GM23338 (cell line): ENCODE results near the gene ZNF805. TPM values are rescaled to one million over a fixed set of nuclear protein-coding genes. Genes with fewer than 3 reads are reported as not detected.

Experiments used
- ATAC-seq: fragments of 200-7000 bp; cut with Tn5 transposase; 3 replicates; pipeline ENCODE4 v1.9.1; 2020
- DNase-seq: peaks from one replicate; pipeline ENCODE4 v3.0.0-alpha.2; 2015; ENCODE audit warnings: low spot score
- H2AFZ ChIP-seq: fragments of 200-600 bp; sonication (generic); 2 replicates; pipeline ENCODE4 v1.8.0; 2016; ENCODE audit warnings: antibody characterized with exemption, mild to moderate bottlenecking, moderate library complexity
- H3F3A ChIP-seq: fragments of 200-600 bp; sonication (generic); replicated peaks from 2 replicates; pipeline ENCODE4 v1.8.0; 2017; ENCODE audit warnings: antibody characterized with exemption, mixed run types, low read depth
- H3K27ac ChIP-seq: fragments of 200-600 bp; sonication (generic); 2 replicates; pipeline ENCODE4 v1.6.1; 2016; ENCODE audit warnings: low read depth
- H3K27me3 ChIP-seq: fragments of 200-600 bp; sonication (generic); 2 replicates; pipeline ENCODE4 v1.8.0; 2016; ENCODE audit warnings: mild to moderate bottlenecking, mixed run types, moderate library complexity; ENCODE audit not compliant: insufficient read depth
- H3K36me3 ChIP-seq: fragments of 200-600 bp; sonication (generic); 2 replicates; pipeline ENCODE4 v1.8.0; 2016; ENCODE audit warnings: mild to moderate bottlenecking; ENCODE audit not compliant: insufficient read depth
- H3K4me1 ChIP-seq: fragments of 200-600 bp; sonication (generic); 2 replicates; pipeline ENCODE4 v1.8.0; 2016; ENCODE audit warnings: mild to moderate bottlenecking, moderate library complexity; ENCODE audit not compliant: insufficient read depth
- H3K4me2 ChIP-seq: fragments of 200-600 bp; sonication (generic); 2 replicates; pipeline ENCODE4 v1.7.1; 2017; ENCODE audit warnings: mixed run types
- H3K4me3 ChIP-seq: fragments of 200-600 bp; sonication (generic); 2 replicates; pipeline ENCODE4 v1.6.1; 2016; ENCODE audit warnings: mixed run types
- H3K79me2 ChIP-seq: fragments of 200-600 bp; sonication (generic); replicated peaks from 2 replicates; pipeline ENCODE4 v1.8.0; 2017; ENCODE audit warnings: mild to moderate bottlenecking; ENCODE audit not compliant: insufficient read depth
- H3K9me2 ChIP-seq: fragments of 200-600 bp; sonication (generic); 2 replicates; pipeline ENCODE4 v1.8.0; 2017; ENCODE audit not compliant: insufficient read depth
- H4K20me1 ChIP-seq: fragments of 200-600 bp; sonication (generic); replicated peaks from 2 replicates; pipeline ENCODE4 v1.8.0; 2017; ENCODE audit warnings: mild to moderate bottlenecking; ENCODE audit not compliant: insufficient read depth
- H3K27ac Mint-ChIP-seq: 2 replicates; pipeline ENCODE4 v1.8.0; 2020; ENCODE audit warnings: inconsistent platforms, mild to moderate bottlenecking, moderate library complexity, mixed read lengths
- H3K27me3 Mint-ChIP-seq: 3 replicates; pipeline ENCODE4 v1.8.0; 2022; ENCODE audit warnings: low read depth, mild to moderate bottlenecking, moderate library complexity, mixed read lengths, inconsistent platforms; ENCODE audit not compliant: insufficient read depth, poor library complexity
- H3K36me3 Mint-ChIP-seq: 3 replicates; pipeline ENCODE4 v1.8.0; 2021; ENCODE audit warnings: low read depth, mild to moderate bottlenecking, inconsistent platforms, moderate library complexity, mixed read lengths
- H3K4me1 Mint-ChIP-seq: 3 replicates; pipeline ENCODE4 v1.8.0; 2020; ENCODE audit warnings: mild to moderate bottlenecking, inconsistent platforms, mixed read lengths
- H3K4me3 Mint-ChIP-seq: 3 replicates; pipeline ENCODE4 v1.8.0; 2021; ENCODE audit warnings: moderate library complexity, mild to moderate bottlenecking, inconsistent platforms, mixed read lengths
- H3K9me3 Mint-ChIP-seq: 3 replicates; pipeline ENCODE4 v1.8.0; 2020; ENCODE audit warnings: moderate library complexity, mild to moderate bottlenecking, inconsistent platforms, mixed read lengths
- CREB1 ChIP-seq: fragments of 250-450 bp; sonication (Bioruptor Pico); IDR thresholded peaks from 2 replicates; pipeline ENCODE4 v1.5.0; 2020; ENCODE audit warnings: low read depth, mild to moderate bottlenecking, moderate library complexity
- EZH2 ChIP-seq: fragments of 200-600 bp; sonication (generic); IDR thresholded peaks from one replicate; pipeline ENCODE4 v1.8.0; 2017; ENCODE audit warnings: antibody characterized with exemption, mild to moderate bottlenecking, low read depth; ENCODE audit not compliant: unreplicated experiment
- NANOG ChIP-seq: IDR thresholded peaks from 2 replicates; pipeline ENCODE4 v1.6.1; 2016; ENCODE audit warnings: antibody characterized with exemption, borderline replicate concordance
- POLR2AphosphoS5 ChIP-seq: IDR thresholded peaks from 2 replicates; pipeline ENCODE4 v1.6.1; 2016; ENCODE audit warnings: antibody characterized with exemption, low read depth
- ZNF114 ChIP-seq: fragments of 250-450 bp; sonication (Bioruptor Pico); IDR thresholded peaks from 2 replicates; pipeline ENCODE4 v1.5.0; 2020; ENCODE audit warnings: mild to moderate bottlenecking, moderate library complexity
- ZNF331 ChIP-seq: fragments of 250-450 bp; sonication (Bioruptor Pico); IDR thresholded peaks from 2 replicates; pipeline ENCODE4 v1.5.0; 2020; ENCODE audit warnings: low read depth, mild to moderate bottlenecking, moderate library complexity
- polyA plus RNA-seq: library from polyadenylated mRNA; unstranded; fragments of >200 nt; fragmentation: Nextera tagmentation; extraction: Ambion mirVana; gene quantifications from 2 replicates; pipeline ENCODE4 v1.2.1, GENCODE V29; 2016
- total RNA-seq: library from RNA; depleted of rRNA; stranded (reverse); fragments of >200 nt; shearing (Covaris generic); gene quantifications from 2 replicates; pipeline ENCODE4 v1.2.3, GENCODE V29; 2014
- TF ChIP-seq, protein P1 (sequence below): fragments of 250-450 bp; sonication (Bioruptor Pico); IDR thresholded peaks from 2 replicates; pipeline ENCODE4 v1.5.0; 2020; ENCODE audit warnings: mild to moderate bottlenecking, moderate library complexity
- TF ChIP-seq, protein P2 (sequence below): IDR thresholded peaks from 2 replicates; pipeline ENCODE4 v1.6.1; 2016; ENCODE audit warnings: antibody characterized with exemption
- TF ChIP-seq, protein P3 (sequence below), 2 experiments: fragments of 200-600 bp in 1 of 2; sonication (generic) in 1 of 2; conservative IDR thresholded peaks; 2 replicates each; pipeline versions ENCODE4 v1.5.1 to v1.6.1; 2016 to 2017; ENCODE audit warnings: antibody characterized with exemption in 2 of 2, low read depth in 2 of 2, mild to moderate bottlenecking in 2 of 2, moderate library complexity in 1 of 2

The ZNF805 gene
- total and polyA plus RNA-seq, 2 experiments from 2014 or later: 1.7 to 19.0 TPM

DNA sequence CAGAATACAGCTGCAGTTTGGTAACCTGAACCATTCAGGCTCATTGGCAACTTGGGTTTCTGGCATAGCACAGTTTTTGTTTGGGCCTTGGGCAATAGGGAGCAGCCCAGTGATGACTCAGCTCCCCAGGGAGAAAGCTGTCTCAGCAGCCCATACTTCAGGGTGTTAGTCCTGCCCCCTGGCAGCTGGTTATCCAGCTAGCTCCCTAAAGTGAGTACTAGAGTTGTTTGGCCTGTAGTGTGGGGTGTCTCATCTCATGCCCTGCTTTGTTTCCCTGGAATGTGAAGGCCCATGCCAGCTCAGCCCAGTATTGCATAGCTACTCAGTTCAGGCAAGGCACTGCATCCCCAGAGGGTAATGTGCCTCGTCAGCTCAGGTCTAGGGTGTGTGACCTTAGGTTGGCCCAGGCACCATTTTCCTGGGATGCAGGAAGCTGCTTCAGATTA lies 61.6 kb downstream of the ZNF805 start (continued):
- TF ChIP-seq, protein P1, sequence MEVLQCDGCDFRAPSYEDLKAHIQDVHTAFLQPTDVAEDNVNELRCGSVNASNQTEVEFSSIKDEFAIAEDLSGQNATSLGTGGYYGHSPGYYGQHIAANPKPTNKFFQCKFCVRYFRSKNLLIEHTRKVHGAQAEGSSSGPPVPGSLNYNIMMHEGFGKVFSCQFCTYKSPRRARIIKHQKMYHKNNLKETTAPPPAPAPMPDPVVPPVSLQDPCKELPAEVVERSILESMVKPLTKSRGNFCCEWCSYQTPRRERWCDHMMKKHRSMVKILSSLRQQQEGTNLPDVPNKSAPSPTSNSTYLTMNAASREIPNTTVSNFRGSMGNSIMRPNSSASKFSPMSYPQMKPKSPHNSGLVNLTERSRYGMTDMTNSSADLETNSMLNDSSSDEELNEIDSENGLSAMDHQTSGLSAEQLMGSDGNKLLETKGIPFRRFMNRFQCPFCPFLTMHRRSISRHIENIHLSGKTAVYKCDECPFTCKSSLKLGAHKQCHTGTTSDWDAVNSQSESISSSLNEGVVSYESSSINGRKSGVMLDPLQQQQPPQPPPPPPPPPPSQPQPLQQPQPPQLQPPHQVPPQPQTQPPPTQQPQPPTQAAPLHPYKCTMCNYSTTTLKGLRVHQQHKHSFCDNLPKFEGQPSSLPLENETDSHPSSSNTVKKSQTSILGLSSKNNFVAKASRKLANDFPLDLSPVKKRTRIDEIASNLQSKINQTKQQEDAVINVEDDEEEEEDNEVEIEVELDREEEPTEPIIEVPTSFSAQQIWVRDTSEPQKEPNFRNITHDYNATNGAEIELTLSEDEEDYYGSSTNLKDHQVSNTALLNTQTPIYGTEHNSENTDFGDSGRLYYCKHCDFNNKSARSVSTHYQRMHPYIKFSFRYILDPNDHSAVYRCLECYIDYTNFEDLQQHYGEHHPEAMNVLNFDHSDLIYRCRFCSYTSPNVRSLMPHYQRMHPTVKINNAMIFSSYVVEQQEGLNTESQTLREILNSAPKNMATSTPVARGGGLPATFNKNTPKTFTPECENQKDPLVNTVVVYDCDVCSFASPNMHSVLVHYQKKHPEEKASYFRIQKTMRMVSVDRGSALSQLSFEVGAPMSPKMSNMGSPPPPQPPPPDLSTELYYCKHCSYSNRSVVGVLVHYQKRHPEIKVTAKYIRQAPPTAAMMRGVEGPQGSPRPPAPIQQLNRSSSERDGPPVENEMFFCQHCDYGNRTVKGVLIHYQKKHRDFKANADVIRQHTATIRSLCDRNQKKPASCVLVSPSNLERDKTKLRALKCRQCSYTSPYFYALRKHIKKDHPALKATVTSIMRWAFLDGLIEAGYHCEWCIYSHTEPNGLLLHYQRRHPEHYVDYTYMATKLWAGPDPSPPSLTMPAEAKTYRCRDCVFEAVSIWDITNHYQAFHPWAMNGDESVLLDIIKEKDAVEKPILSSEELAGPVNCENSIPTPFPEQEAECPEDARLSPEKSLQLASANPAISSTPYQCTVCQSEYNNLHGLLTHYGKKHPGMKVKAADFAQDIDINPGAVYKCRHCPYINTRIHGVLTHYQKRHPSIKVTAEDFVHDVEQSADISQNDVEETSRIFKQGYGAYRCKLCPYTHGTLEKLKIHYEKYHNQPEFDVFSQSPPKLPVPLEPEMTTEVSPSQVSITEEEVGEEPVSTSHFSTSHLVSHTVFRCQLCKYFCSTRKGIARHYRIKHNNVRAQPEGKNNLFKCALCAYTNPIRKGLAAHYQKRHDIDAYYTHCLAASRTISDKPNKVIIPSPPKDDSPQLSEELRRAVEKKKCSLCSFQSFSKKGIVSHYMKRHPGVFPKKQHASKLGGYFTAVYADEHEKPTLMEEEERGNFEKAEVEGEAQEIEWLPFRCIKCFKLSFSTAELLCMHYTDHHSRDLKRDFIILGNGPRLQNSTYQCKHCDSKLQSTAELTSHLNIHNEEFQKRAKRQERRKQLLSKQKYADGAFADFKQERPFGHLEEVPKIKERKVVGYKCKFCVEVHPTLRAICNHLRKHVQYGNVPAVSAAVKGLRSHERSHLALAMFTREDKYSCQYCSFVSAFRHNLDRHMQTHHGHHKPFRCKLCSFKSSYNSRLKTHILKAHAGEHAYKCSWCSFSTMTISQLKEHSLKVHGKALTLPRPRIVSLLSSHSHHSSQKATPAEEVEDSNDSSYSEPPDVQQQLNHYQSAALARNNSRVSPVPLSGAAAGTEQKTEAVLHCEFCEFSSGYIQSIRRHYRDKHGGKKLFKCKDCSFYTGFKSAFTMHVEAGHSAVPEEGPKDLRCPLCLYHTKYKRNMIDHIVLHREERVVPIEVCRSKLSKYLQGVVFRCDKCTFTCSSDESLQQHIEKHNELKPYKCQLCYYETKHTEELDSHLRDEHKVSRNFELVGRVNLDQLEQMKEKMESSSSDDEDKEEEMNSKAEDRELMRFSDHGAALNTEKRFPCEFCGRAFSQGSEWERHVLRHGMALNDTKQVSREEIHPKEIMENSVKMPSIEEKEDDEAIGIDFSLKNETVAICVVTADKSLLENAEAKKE (CRISPR knock-in tag): no peak
- TF ChIP-seq CREB1 (CRISPR knock-in tag): no peak
- TF ChIP-seq, protein P2, sequence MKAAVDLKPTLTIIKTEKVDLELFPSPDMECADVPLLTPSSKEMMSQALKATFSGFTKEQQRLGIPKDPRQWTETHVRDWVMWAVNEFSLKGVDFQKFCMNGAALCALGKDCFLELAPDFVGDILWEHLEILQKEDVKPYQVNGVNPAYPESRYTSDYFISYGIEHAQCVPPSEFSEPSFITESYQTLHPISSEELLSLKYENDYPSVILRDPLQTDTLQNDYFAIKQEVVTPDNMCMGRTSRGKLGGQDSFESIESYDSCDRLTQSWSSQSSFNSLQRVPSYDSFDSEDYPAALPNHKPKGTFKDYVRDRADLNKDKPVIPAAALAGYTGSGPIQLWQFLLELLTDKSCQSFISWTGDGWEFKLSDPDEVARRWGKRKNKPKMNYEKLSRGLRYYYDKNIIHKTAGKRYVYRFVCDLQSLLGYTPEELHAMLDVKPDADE: no peak
- no peak for TF ChIP-seq NANOG
- no peak for TF ChIP-seq ZNF114 (CRISPR knock-in tag)

DNA sequence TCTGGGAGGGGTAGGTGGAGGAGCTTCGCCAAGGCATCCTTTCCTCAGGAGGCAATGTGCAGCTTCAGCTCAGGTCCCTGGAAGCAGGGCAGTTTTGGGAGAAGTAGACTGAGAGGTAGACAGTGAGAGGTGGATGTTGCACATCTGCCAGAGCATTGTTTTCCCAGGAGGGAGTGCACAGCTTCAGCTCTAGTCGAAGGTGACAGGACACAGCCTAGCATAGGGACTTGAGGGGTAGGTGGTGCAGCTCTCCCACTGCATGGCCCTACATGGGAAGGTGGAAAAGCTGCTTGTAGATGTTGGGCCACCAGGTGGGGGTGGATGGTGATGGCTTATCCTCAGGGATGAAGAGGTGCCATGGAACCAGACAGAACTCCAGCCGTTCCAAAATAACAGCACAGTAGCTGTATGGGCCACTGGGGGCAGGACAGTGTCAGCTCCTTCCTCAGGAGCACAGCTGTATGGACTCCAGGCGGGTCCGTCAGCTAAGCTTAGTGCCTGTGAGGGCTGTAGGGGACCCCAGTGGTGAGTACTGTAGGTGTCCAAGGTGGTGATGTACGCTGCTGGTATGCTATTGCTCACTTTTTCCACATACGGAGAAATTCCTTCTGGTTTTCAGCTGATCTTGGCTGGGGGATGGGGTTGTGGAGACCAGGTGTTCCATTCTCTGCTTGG lies 62.4 kb downstream of the ZNF805 start:
- no peaks in the 10 kb centered on the region for H3K9me2 ChIP-seq
- peaks cover 32% of the 10 kb centered on the region for H3K79me2 ChIP-seq
- Mint-ChIP-seq H3K27me3 (peaks cover 7% of the 10 kb centered on the region), H3K4me3 (no peak overlapping the region), H3K9me3 (no peaks in the 10 kb centered on the region), H3K36me3 (peaks cover 37% of the 10 kb centered on the region), H3K27ac (peak overlapping the region; percentile 91; the same call in 1 of the 2 replicates), H3K4me1 (peaks cover 12% of the 10 kb centered on the region; the same call in 2 of the 3 replicates)
- no peak overlapping the region for H3K4me3 ChIP-seq
- H3F3A ChIP-seq: no peaks in the 10 kb centered on the region
- 0 out of 2 replicates have a peak, but pooled peaks cover 3% of the 10 kb centered on the region for H3K36me3 ChIP-seq
- no peak overlapping the region; the same call in 1 of the 2 replicates for H3K4me2 ChIP-seq
- ATAC-seq (peak; percentile 87), DNase-seq (peak; percentile 53)
- no peak overlapping the region for H2AFZ ChIP-seq
- no peaks in the 10 kb centered on the region for H3K27me3 ChIP-seq
- H3K4me1 ChIP-seq: no peaks in the 10 kb centered on the region
- TF ChIP-seq ZNF331 (CRISPR knock-in tag) (no peak), POLR2AphosphoS5 (no peak), EZH2 (no peak)
- TF ChIP-seq, protein P2: no peak
- TF ChIP-seq, protein P3, sequence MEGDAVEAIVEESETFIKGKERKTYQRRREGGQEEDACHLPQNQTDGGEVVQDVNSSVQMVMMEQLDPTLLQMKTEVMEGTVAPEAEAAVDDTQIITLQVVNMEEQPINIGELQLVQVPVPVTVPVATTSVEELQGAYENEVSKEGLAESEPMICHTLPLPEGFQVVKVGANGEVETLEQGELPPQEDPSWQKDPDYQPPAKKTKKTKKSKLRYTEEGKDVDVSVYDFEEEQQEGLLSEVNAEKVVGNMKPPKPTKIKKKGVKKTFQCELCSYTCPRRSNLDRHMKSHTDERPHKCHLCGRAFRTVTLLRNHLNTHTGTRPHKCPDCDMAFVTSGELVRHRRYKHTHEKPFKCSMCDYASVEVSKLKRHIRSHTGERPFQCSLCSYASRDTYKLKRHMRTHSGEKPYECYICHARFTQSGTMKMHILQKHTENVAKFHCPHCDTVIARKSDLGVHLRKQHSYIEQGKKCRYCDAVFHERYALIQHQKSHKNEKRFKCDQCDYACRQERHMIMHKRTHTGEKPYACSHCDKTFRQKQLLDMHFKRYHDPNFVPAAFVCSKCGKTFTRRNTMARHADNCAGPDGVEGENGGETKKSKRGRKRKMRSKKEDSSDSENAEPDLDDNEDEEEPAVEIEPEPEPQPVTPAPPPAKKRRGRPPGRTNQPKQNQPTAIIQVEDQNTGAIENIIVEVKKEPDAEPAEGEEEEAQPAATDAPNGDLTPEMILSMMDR (conservative IDR thresholded peaks at IDR 0.05; ENCODE audit: low read depth in 2 of 2): peak; percentile 16 to 38; a peak in 3 of 4 replicates
- H3K27ac ChIP-seq: no peak overlapping the region
- H4K20me1 ChIP-seq: peaks cover 7% of the 10 kb centered on the region; the same call in 1 of the 2 replicates
